GM19025 (cell line): ENCODE results near the gene ACOT11.

ENCODE experiments used
- ATAC-seq: cut with Tn5 transposase; IDR thresholded peaks from one replicate; pipeline ENCODE4 v1.9.1; 2021; ENCODE audit warnings: mild to moderate bottlenecking, low read depth, moderate library complexity; ENCODE audit not compliant: unreplicated experiment

The ACOT11 gene

GRCh38 chr1:54583871-54584270, 35.8 kb downstream of the ACOT11 start:
- ATAC-seq, result no peak

- ATAC-seq, result no peak
Measured at GRCh38 chr1:54584575-54584974, 36.5 kb downstream of the ACOT11 start.

GRCh38 chr1:54585181-54586066, 37.4 kb downstream of the ACOT11 start:
- ATAC-seq, result no peak

- no peak for ATAC-seq
Measured at GRCh38 chr1:54588377-54588776, 40.3 kb downstream of the ACOT11 start.

- no peak for ATAC-seq
Measured at GRCh38 chr1:54591127-54591756, 43.2 kb downstream of the ACOT11 start.

GRCh38 chr1:54593571-54594160, 45.6 kb downstream of the ACOT11 start:
- ATAC-seq, result no peak

- ATAC-seq, result no peak
Measured at GRCh38 chr1:54594463-54594862, 46.4 kb downstream of the ACOT11 start.

GRCh38 chr1:54595956-54596498, 48.0 kb downstream of the ACOT11 start:
- ATAC-seq, result no peak

- ATAC-seq, result no peak
Measured at GRCh38 chr1:54596756-54597155, 48.7 kb downstream of the ACOT11 start.

GRCh38 chr1:54597455-54598030, 49.5 kb downstream of the ACOT11 start:
- ATAC-seq, result no peak

- ATAC-seq, result no peak
Measured at GRCh38 chr1:54599211-54599823, 51.3 kb downstream of the ACOT11 start.

GRCh38 chr1:54600947-54601721, 53.1 kb downstream of the ACOT11 start:
- no peak for ATAC-seq

- ATAC-seq, result no peak
Measured at GRCh38 chr1:54601730-54602129, 53.7 kb downstream of the ACOT11 start.

GRCh38 chr1:54602554-54602953, 54.5 kb downstream of the ACOT11 start:
- no peak for ATAC-seq

- ATAC-seq, result no peak
Measured at GRCh38 chr1:54603241-54603640, 55.2 kb downstream of the ACOT11 start.

- no peak for ATAC-seq
Measured at GRCh38 chr1:54604051-54604450, 56.0 kb downstream of the ACOT11 start.

GRCh38 chr1:54604572-54605370, 56.7 kb downstream of the ACOT11 start:
- no peak for ATAC-seq

- ATAC-seq, result no peak
Measured at GRCh38 chr1:54606096-54606989, 58.3 kb downstream of the ACOT11 start.
